PFSK-1 (cell line): ENCODE measurements around the gene SDCCAG8.

Experiments used
- POLR2AphosphoS5 ChIP-seq: IDR thresholded peaks from 2 replicates; pipeline ENCODE4 v1.6.1; 2012; ENCODE audit warnings: low read depth, mild to moderate bottlenecking, control low read depth, low read length, moderate library complexity
- SIN3A ChIP-seq: IDR thresholded peaks from 2 replicates; pipeline ENCODE4 v1.6.1; 2012; ENCODE audit warnings: mild to moderate bottlenecking, low read length, moderate library complexity, borderline replicate concordance; ENCODE audit not compliant: insufficient read depth
- TAF1 ChIP-seq: IDR thresholded peaks from 2 replicates; pipeline ENCODE4 v1.6.1; 2012; ENCODE audit warnings: low read length, control low read depth, borderline replicate concordance; ENCODE audit not compliant: insufficient read depth

DNA sequence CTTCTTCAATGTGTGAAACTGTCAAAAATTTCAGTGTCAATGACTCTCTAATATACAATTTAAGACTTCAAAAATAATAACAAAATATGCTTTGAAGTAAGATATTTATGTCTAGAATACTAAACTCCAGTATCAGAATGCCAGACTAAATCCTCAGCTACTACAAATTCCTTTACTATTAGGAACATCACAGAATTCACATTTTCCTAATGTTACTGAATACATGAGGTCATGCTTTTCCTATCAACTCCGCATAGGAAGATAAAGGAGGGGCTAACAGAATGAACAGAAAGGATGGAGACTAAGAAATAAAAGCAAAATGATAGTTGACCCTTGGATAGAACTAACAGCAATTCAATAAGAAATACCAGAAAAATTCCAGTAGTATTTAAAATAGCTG is 292.7 kb downstream of the SDCCAG8 start:
- TF ChIP-seq POLR2AphosphoS5 (no peak), TAF1 (no peak), SIN3A (no peak)
